Activated naive CD8-positive, alpha-beta T cell treated with anti-CD3 and anti-CD28 coated beads, Interleukin-2, amount 50 U/mL, for 24 hours (primary cell): ENCODE data around the gene DIPK1C.

Experiments
- ATAC-seq: fragments of 150-1000 bp; cut with Tn5 transposase; one replicate; pipeline ENCODE4 v1.10.0; 2021
- DNase-seq: peaks from one replicate; pipeline ENCODE4 v3.0.0; 2021
- H3K27ac Mint-ChIP-seq: one replicate; pipeline ENCODE4 v1.8.0; 2021; ENCODE audit warnings: mild to moderate bottlenecking, mixed read lengths
- H3K27me3 Mint-ChIP-seq: one replicate; pipeline ENCODE4 v1.8.0; 2021; ENCODE audit warnings: mixed read lengths
- H3K36me3 Mint-ChIP-seq: one replicate; pipeline ENCODE4 v1.8.0; 2021; ENCODE audit warnings: low read depth, mixed read lengths
- H3K4me1 Mint-ChIP-seq: one replicate; pipeline ENCODE4 v1.8.0; 2021; ENCODE audit warnings: mixed read lengths
- H3K4me3 Mint-ChIP-seq: one replicate; pipeline ENCODE4 v1.8.0; 2021; ENCODE audit warnings: mild to moderate bottlenecking, moderate library complexity, mixed read lengths
- H3K9me3 Mint-ChIP-seq: one replicate; pipeline ENCODE4 v1.8.0; 2021; ENCODE audit warnings: mixed read lengths

DIPK1C gene

GRCh38 chr18:74402806-74403433 lies 54.2 kb downstream of the DIPK1C start:
- Mint-ChIP-seq H3K9me3 (no peaks in the 10 kb centered on the region), H3K4me3 (no peak overlapping the region), H3K36me3 (no peaks in the 10 kb centered on the region), H3K4me1 (peaks cover 7% of the 10 kb centered on the region), H3K27me3 (no peaks in the 10 kb centered on the region), H3K27ac (no peak overlapping the region)
- no peak for ATAC-seq
- no peak for DNase-seq

- Mint-ChIP-seq H3K4me1 (no peaks in the 10 kb centered on the region), H3K9me3 (no peaks in the 10 kb centered on the region), H3K4me3 (no peak overlapping the region), H3K27me3 (no peaks in the 10 kb centered on the region), H3K27ac (no peak overlapping the region), H3K36me3 (no peaks in the 10 kb centered on the region)
- ATAC-seq (no peak), DNase-seq (no peak)
These were observed 56.3 kb downstream of the DIPK1C start for GRCh38 chr18:74400813-74401212.

- H3K27me3 Mint-ChIP-seq, result peaks cover 2% of the 10 kb centered on the region
- DNase-seq (no peak), ATAC-seq (no peak)
- no peaks in the 10 kb centered on the region for H3K36me3 Mint-ChIP-seq
- peaks cover 3% of the 10 kb centered on the region for H3K4me1 Mint-ChIP-seq
- H3K4me3 Mint-ChIP-seq, result no peak overlapping the region
- no peak overlapping the region for H3K27ac Mint-ChIP-seq
- H3K9me3 Mint-ChIP-seq, result no peaks in the 10 kb centered on the region
These were observed 57.8 kb downstream of the DIPK1C start for GRCh38 chr18:74399091-74399887.

GRCh38 chr18:74397572-74397971 lies 59.5 kb downstream of the DIPK1C start:
- no peaks in the 10 kb centered on the region for H3K36me3 Mint-ChIP-seq
- peaks cover 3% of the 10 kb centered on the region for H3K4me1 Mint-ChIP-seq
- ATAC-seq (no peak), DNase-seq (no peak)
- H3K27me3 Mint-ChIP-seq, result peaks cover 4% of the 10 kb centered on the region
- no peaks in the 10 kb centered on the region for H3K9me3 Mint-ChIP-seq
- H3K27ac Mint-ChIP-seq, result no peak overlapping the region
- no peak overlapping the region for H3K4me3 Mint-ChIP-seq

- Mint-ChIP-seq H3K27me3 (peaks cover 4% of the 10 kb centered on the region), H3K27ac (no peak overlapping the region), H3K9me3 (no peaks in the 10 kb centered on the region)
These were observed 60.6 kb downstream of the DIPK1C start for GRCh38 chr18:74396171-74397169.

GRCh38 chr18:74395648-74396154 lies 61.4 kb downstream of the DIPK1C start:
- H3K9me3 Mint-ChIP-seq, result no peaks in the 10 kb centered on the region
- H3K4me1 Mint-ChIP-seq, result peaks cover 11% of the 10 kb centered on the region

More at GRCh38 chr18:74396171-74397169, 60.6 kb downstream of the DIPK1C start:
- H3K4me1 Mint-ChIP-seq, result peaks cover 3% of the 10 kb centered on the region
- no peak for ATAC-seq
- H3K4me3 Mint-ChIP-seq, result no peak overlapping the region
- H3K36me3 Mint-ChIP-seq, result no peaks in the 10 kb centered on the region
- DNase-seq, result no peak

GRCh38 chr18:74395006-74395405 lies 62.1 kb downstream of the DIPK1C start:
- no peak overlapping the region for H3K27ac Mint-ChIP-seq

More at GRCh38 chr18:74395648-74396154, 61.4 kb downstream of the DIPK1C start:
- Mint-ChIP-seq H3K36me3 (no peaks in the 10 kb centered on the region), H3K4me3 (no peak overlapping the region), H3K27me3 (peaks cover 4% of the 10 kb centered on the region), H3K27ac (no peak overlapping the region)
- DNase-seq (no peak), ATAC-seq (no peak)

GRCh38 chr18:74392323-74392722 lies 64.8 kb downstream of the DIPK1C start:
- H3K36me3 Mint-ChIP-seq, result no peaks in the 10 kb centered on the region
- peaks cover 24% of the 10 kb centered on the region for H3K4me1 Mint-ChIP-seq
- DNase-seq (no peak), ATAC-seq (no peak)
- H3K27me3 Mint-ChIP-seq, result peaks cover 4% of the 10 kb centered on the region
- no peaks in the 10 kb centered on the region for H3K9me3 Mint-ChIP-seq
- H3K4me3 Mint-ChIP-seq, result no peak overlapping the region
- no peak overlapping the region for H3K27ac Mint-ChIP-seq

More at GRCh38 chr18:74395006-74395405, 62.1 kb downstream of the DIPK1C start:
- H3K27me3 Mint-ChIP-seq, result peaks cover 4% of the 10 kb centered on the region
- H3K4me1 Mint-ChIP-seq, result peaks cover 17% of the 10 kb centered on the region
- no peaks in the 10 kb centered on the region for H3K36me3 Mint-ChIP-seq
- no peaks in the 10 kb centered on the region for H3K9me3 Mint-ChIP-seq
- no peak for DNase-seq
- no peak for ATAC-seq
- H3K4me3 Mint-ChIP-seq, result no peak overlapping the region

- ATAC-seq (peak; percentile 77), DNase-seq (no peak)
- no peak overlapping the region for H3K4me3 Mint-ChIP-seq
- no peaks in the 10 kb centered on the region for H3K36me3 Mint-ChIP-seq
- H3K27ac Mint-ChIP-seq, result peak overlapping the region; percentile 38
- peaks cover 4% of the 10 kb centered on the region for H3K27me3 Mint-ChIP-seq
- H3K9me3 Mint-ChIP-seq, result no peaks in the 10 kb centered on the region
- peaks cover 24% of the 10 kb centered on the region for H3K4me1 Mint-ChIP-seq
These were observed 66.2 kb downstream of the DIPK1C start for GRCh38 chr18:74390900-74391299.

GRCh38 chr18:74389991-74390390 lies 67.1 kb downstream of the DIPK1C start:
- DNase-seq (no peak), ATAC-seq (no peak)
- Mint-ChIP-seq H3K9me3 (no peaks in the 10 kb centered on the region), H3K27me3 (peaks cover 2% of the 10 kb centered on the region), H3K36me3 (no peaks in the 10 kb centered on the region), H3K4me1 (peaks cover 24% of the 10 kb centered on the region), H3K27ac (no peak overlapping the region), H3K4me3 (no peak overlapping the region)

- H3K27ac Mint-ChIP-seq, result no peak overlapping the region
- no peaks in the 10 kb centered on the region for H3K36me3 Mint-ChIP-seq
- H3K9me3 Mint-ChIP-seq, result no peaks in the 10 kb centered on the region
- H3K4me1 Mint-ChIP-seq, result peaks cover 21% of the 10 kb centered on the region
- H3K27me3 Mint-ChIP-seq, result peaks cover 2% of the 10 kb centered on the region
- H3K4me3 Mint-ChIP-seq, result no peak overlapping the region
- DNase-seq, result no peak
- no peak for ATAC-seq
These were observed 67.8 kb downstream of the DIPK1C start for GRCh38 chr18:74389171-74389927.

GRCh38 chr18:74388227-74388626 lies 68.9 kb downstream of the DIPK1C start:
- Mint-ChIP-seq H3K27me3 (peaks cover 2% of the 10 kb centered on the region), H3K36me3 (no peaks in the 10 kb centered on the region), H3K27ac (no peak overlapping the region), H3K9me3 (no peaks in the 10 kb centered on the region), H3K4me3 (no peak overlapping the region), H3K4me1 (peaks cover 21% of the 10 kb centered on the region)
- DNase-seq, result no peak
- no peak for ATAC-seq

GRCh38 chr18:74387383-74387782 lies 69.7 kb downstream of the DIPK1C start:
- ATAC-seq (no peak), DNase-seq (no peak)
- no peaks in the 10 kb centered on the region for H3K9me3 Mint-ChIP-seq
- H3K27ac Mint-ChIP-seq, result no peak overlapping the region
- H3K36me3 Mint-ChIP-seq, result no peaks in the 10 kb centered on the region
- no peak overlapping the region for H3K4me3 Mint-ChIP-seq
- no peaks in the 10 kb centered on the region for H3K27me3 Mint-ChIP-seq
- H3K4me1 Mint-ChIP-seq, result peaks cover 21% of the 10 kb centered on the region
